ENCODE results near the gene SYT12. TPM values are rescaled to one million over a fixed set of nuclear protein-coding genes. Genes with fewer than 3 reads are reported as not detected.

Gene SYT12
- total and polyA plus RNA-seq, 9 of the 15 experiments (the other 6 are each of a cell fraction or from before 2014, with no cell fraction given): 0.03 to 0.11 (median 0.03) TPM; not detected in 4

- no peaks in the 10 kb centered on the region for H3K9me1 ChIP-seq (ENCODE audit: control insufficient read depth, insufficient read depth, low read length)
- H3K4me3 ChIP-seq: no peak overlapping the region
- peaks cover 19 to 54% of the 10 kb centered on the region in 2 experiments; a peak in 4 of 5 replicates for H3K27me3 ChIP-seq (ENCODE audit: control insufficient read depth in 2 of 2, insufficient read depth in 2 of 2, low read length in 2 of 2)
- ChIA-PET POLR2A (no interaction called here), CTCF (ENCODE audit: low intra/inter-chr PET ratio) (no interaction called here)
- H3K36me3 ChIP-seq (ENCODE audit: control insufficient read depth, insufficient read depth, low read length): no peaks in the 10 kb centered on the region
- peaks cover 0 to 20% of the 10 kb centered on the region in 2 experiments; a peak in 2 of 5 replicates for H3K4me1 ChIP-seq (replicated peaks in 1 of 2; ENCODE audit: control insufficient read depth in 2 of 2, insufficient read depth in 2 of 2, low read length in 2 of 2)
- in situ Hi-C loops (cut with MboI) (no loop called here), intact Hi-C loops (cut with micrococcal nuclease) (no loop called here)
- TF ChIP-seq, protein P1, sequence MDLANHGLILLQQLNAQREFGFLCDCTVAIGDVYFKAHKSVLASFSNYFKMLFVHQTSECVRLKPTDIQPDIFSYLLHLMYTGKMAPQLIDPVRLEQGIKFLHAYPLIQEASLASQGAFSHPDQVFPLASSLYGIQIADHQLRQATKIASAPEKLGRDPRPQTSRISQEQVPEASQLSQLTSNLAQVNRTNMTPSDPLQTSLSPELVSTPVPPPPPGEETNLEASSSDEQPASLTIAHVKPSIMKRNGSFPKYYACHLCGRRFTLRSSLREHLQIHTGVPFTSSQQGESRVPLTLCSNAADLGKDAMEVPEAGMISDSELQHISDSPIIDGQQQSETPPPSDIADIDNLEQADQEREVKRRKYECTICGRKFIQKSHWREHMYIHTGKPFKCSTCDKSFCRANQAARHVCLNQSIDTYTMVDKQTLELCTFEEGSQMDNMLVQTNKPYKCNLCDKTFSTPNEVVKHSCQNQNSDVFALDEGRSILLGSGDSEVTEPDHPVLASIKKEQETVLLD (IDR thresholded peaks at IDR 0.05): no peak
- no peak for TF ChIP-seq MBD2 (IDR thresholded peaks at IDR 0.05; ENCODE audit: borderline replicate concordance, low read depth)
- TF ChIP-seq SIX5 (IDR thresholded peaks at IDR 0.05; ENCODE audit: borderline replicate concordance in 1 of 2, insufficient read depth in 1 of 2, low read depth in 1 of 2, low read length in 2 of 2): no peak
- no peak for TF ChIP-seq FOXM1 (IDR thresholded peaks at IDR 0.05; ENCODE audit: low read depth)
- no peak for TF ChIP-seq FOXM1 (CRISPR knock-in tag; IDR thresholded peaks at IDR 0.05; ENCODE audit: low read depth)
- no peak for TF ChIP-seq HMGXB4 (CRISPR knock-in tag; IDR thresholded peaks at IDR 0.05)
- TF ChIP-seq, protein P2, sequence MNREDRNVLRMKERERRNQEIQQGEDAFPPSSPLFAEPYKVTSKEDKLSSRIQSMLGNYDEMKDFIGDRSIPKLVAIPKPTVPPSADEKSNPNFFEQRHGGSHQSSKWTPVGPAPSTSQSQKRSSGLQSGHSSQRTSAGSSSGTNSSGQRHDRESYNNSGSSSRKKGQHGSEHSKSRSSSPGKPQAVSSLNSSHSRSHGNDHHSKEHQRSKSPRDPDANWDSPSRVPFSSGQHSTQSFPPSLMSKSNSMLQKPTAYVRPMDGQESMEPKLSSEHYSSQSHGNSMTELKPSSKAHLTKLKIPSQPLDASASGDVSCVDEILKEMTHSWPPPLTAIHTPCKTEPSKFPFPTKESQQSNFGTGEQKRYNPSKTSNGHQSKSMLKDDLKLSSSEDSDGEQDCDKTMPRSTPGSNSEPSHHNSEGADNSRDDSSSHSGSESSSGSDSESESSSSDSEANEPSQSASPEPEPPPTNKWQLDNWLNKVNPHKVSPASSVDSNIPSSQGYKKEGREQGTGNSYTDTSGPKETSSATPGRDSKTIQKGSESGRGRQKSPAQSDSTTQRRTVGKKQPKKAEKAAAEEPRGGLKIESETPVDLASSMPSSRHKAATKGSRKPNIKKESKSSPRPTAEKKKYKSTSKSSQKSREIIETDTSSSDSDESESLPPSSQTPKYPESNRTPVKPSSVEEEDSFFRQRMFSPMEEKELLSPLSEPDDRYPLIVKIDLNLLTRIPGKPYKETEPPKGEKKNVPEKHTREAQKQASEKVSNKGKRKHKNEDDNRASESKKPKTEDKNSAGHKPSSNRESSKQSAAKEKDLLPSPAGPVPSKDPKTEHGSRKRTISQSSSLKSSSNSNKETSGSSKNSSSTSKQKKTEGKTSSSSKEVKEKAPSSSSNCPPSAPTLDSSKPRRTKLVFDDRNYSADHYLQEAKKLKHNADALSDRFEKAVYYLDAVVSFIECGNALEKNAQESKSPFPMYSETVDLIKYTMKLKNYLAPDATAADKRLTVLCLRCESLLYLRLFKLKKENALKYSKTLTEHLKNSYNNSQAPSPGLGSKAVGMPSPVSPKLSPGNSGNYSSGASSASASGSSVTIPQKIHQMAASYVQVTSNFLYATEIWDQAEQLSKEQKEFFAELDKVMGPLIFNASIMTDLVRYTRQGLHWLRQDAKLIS (CRISPR knock-in tag; IDR thresholded peaks at IDR 0.05): no peak
- no peak for ATAC-seq
- no peak for DNase-seq (ENCODE audit: extremely low read depth in 1 of 4, low spot score in 3 of 4)
- H3K4me2 ChIP-seq (ENCODE audit: insufficient read depth, low read length): no peak overlapping the region
- no peak for FAIRE-seq
- BruUV-seq (replicated peaks): no TSS peak
- H2AFZ ChIP-seq (ENCODE audit: low read depth, low read length): no peak overlapping the region
- no peaks in the 10 kb centered on the region for H3K79me2 ChIP-seq (ENCODE audit: control insufficient read depth, insufficient read depth, low read length)
- no peak overlapping the region for H3K27ac ChIP-seq (ENCODE audit: extremely low read depth, low read depth, low read length)
- H3K9me3 ChIP-seq (replicated peaks; ENCODE audit: control insufficient read depth, insufficient read depth, low read depth, low read length): no peaks in the 10 kb centered on the region
- no peak overlapping the region for H3K9ac ChIP-seq (ENCODE audit: insufficient read depth in 1 of 2, low read depth in 2 of 2, low read length in 2 of 2)
- H4K20me1 ChIP-seq (replicated peaks; ENCODE audit: control insufficient read depth, insufficient read depth, low read length): no peaks in the 10 kb centered on the region
- 4% methylated on average over 3 of the region's 3 CpGs for WGBS (ENCODE audit: insufficient coverage, low coverage, missing lambda C conversion rate)
Measured at GRCh38 chr11:67041602-67042001, 18.7 kb downstream of the SYT12 start.

All from K562 (cell line).